HG03354 (cell line): ENCODE results near the gene FAM83F.
"Not testable (repeated sequence)": the region's sequence is repeated elsewhere in the genome, so short reads cannot be mapped to it uniquely, and the experiment has no call there.

ENCODE experiments used
- ATAC-seq: cut with Tn5 transposase; IDR thresholded peaks from one replicate; pipeline ENCODE4 v1.9.1; 2021; ENCODE audit warnings: mild to moderate bottlenecking; ENCODE audit not compliant: unreplicated experiment, poor library complexity, severe bottlenecking

Gene FAM83F

GRCh38 chr22:40008726-40009291 is 14.1 kb downstream of the FAM83F start:
- no peak for ATAC-seq

- ATAC-seq: no peak
Measured at GRCh38 chr22:40009292-40009774, 14.6 kb downstream of the FAM83F start.

- no peak for ATAC-seq
Measured at GRCh38 chr22:40009951-40010671, 15.4 kb downstream of the FAM83F start.

- ATAC-seq: no peak
Measured at GRCh38 chr22:40010746-40011145, 16.0 kb downstream of the FAM83F start.

- no peak for ATAC-seq
Measured at GRCh38 chr22:40014667-40015248, 20.0 kb downstream of the FAM83F start.

GRCh38 chr22:40015358-40015976 is 20.7 kb downstream of the FAM83F start:
- no peak for ATAC-seq

GRCh38 chr22:40018051-40018450 is 23.3 kb downstream of the FAM83F start:
- no peak for ATAC-seq

- no peak for ATAC-seq
Measured at GRCh38 chr22:40019100-40019499, 24.3 kb downstream of the FAM83F start.

- ATAC-seq: no peak
Measured at GRCh38 chr22:40020956-40021355, 26.2 kb downstream of the FAM83F start.

GRCh38 chr22:40021401-40022000 is 26.7 kb downstream of the FAM83F start:
- ATAC-seq: no peak

- ATAC-seq: no peak
Measured at GRCh38 chr22:40022536-40023240, 27.9 kb downstream of the FAM83F start.

- ATAC-seq: no peak
Measured at GRCh38 chr22:40023341-40023841, 28.6 kb downstream of the FAM83F start.

GRCh38 chr22:40024201-40025061 is 29.7 kb downstream of the FAM83F start:
- ATAC-seq: no peak

- ATAC-seq: not testable (repeated sequence)
Measured at GRCh38 chr22:40025062-40025379, 30.3 kb downstream of the FAM83F start.

- ATAC-seq: no peak
Measured at GRCh38 chr22:40025856-40026255, 31.1 kb downstream of the FAM83F start.

GRCh38 chr22:40026641-40027040 is 31.9 kb downstream of the FAM83F start:
- no peak for ATAC-seq

GRCh38 chr22:40027191-40028097 is 32.7 kb downstream of the FAM83F start:
- no peak for ATAC-seq

- no peak for ATAC-seq
Measured at GRCh38 chr22:40028098-40028425, 33.3 kb downstream of the FAM83F start.
